Hepatocyte (in vitro differentiated cells): ENCODE measurements around the gene HEATR1. TPM values are rescaled to one million over a fixed set of nuclear protein-coding genes. Genes with fewer than 3 reads are reported as not detected.

Source experiments
- DNase-seq: peaks from one replicate; pipeline ENCODE4 v3.0.0-alpha.2; 2016; ENCODE audit warnings: low spot score
- H2AFZ ChIP-seq: fragments of 200-600 bp; sonication (generic); 2 replicates; pipeline ENCODE4 v1.6.0; 2016; ENCODE audit warnings: antibody characterized with exemption, mild to moderate bottlenecking
- H3K27ac ChIP-seq: fragments of 200-600 bp; sonication (generic); 2 replicates; pipeline ENCODE4 v1.5.1; 2016; ENCODE audit warnings: mild to moderate bottlenecking
- H3K27me3 ChIP-seq: fragments of 200-600 bp; sonication (generic); 2 replicates; pipeline ENCODE4 v1.6.1; 2016
- H3K36me3 ChIP-seq: fragments of 200-600 bp; sonication (generic); replicated peaks from 2 replicates; pipeline ENCODE4 v1.5.1; 2016; ENCODE audit warnings: low read depth; ENCODE audit not compliant: insufficient read depth
- H3K4me1 ChIP-seq: fragments of 200-600 bp; sonication (generic); 2 replicates; pipeline ENCODE4 v1.5.1; 2016; ENCODE audit warnings: mild to moderate bottlenecking, moderate library complexity; ENCODE audit not compliant: insufficient read depth
- H3K4me2 ChIP-seq: fragments of 200-600 bp; sonication (generic); 2 replicates; pipeline ENCODE4 v1.6.0; 2016
- H3K4me3 ChIP-seq: fragments of 200-600 bp; sonication (generic); 2 replicates; pipeline ENCODE4 v1.5.1; 2016; ENCODE audit warnings: mild to moderate bottlenecking
- H3K79me2 ChIP-seq: fragments of 200-600 bp; sonication (generic); 2 replicates; pipeline ENCODE4 v1.6.0; 2017; ENCODE audit warnings: mild to moderate bottlenecking
- H3K9me2 ChIP-seq: fragments of 200-600 bp; sonication (generic); replicated peaks from 2 replicates; pipeline ENCODE4 v1.6.0; 2017; ENCODE audit warnings: mild to moderate bottlenecking; ENCODE audit not compliant: insufficient read depth
- H3K9me3 ChIP-seq: fragments of 200-600 bp; sonication (generic); 2 replicates; pipeline ENCODE4 v1.5.1; 2016; ENCODE audit warnings: low read depth, mild to moderate bottlenecking
- H4K20me1 ChIP-seq: fragments of 200-600 bp; sonication (generic); 2 replicates; pipeline ENCODE4 v1.6.0; 2016; ENCODE audit warnings: mild to moderate bottlenecking; ENCODE audit not compliant: insufficient read depth, poor library complexity, severe bottlenecking
- EZH2 ChIP-seq: fragments of 200-600 bp; sonication (generic); IDR thresholded peaks from 2 replicates; pipeline ENCODE4 v1.6.1; 2016; ENCODE audit warnings: antibody characterized with exemption, mild to moderate bottlenecking, borderline replicate concordance
- EZH2phosphoT487 ChIP-seq: fragments of 200-600 bp; sonication (generic); IDR thresholded peaks from one replicate; pipeline ENCODE4 v1.6.1; 2018; ENCODE audit warnings: antibody characterized with exemption, mild to moderate bottlenecking, low read depth, moderate library complexity; ENCODE audit not compliant: unreplicated experiment, severe bottlenecking
- WGBS: methylation state at CpG from one replicate; pipeline ENCODE4 v1.1.6; 2016; ENCODE audit warnings: low lambda C conversion rate; ENCODE audit errors: missing lambda C conversion rate; 5-methylcytosine and 5-hydroxymethylcytosine counted together
- polyA plus RNA-seq: library from polyadenylated mRNA; unstranded; fragments of >200 nt; fragmentation: Nextera tagmentation; extraction: Ambion mirVana; gene quantifications from 2 replicates; pipeline ENCODE4 v1.2.1, GENCODE V29; 2016
- total RNA-seq: library from RNA; depleted of rRNA; stranded (reverse); fragments of >200 nt; gene quantifications from 2 replicates; pipeline ENCODE4 v1.2.3, GENCODE V29; 2014
- TF ChIP-seq, protein P1 (sequence below): fragments of 200-600 bp; sonication (generic); IDR thresholded peaks from 2 replicates; pipeline ENCODE4 v1.5.1; 2016; ENCODE audit warnings: antibody characterized with exemption, mild to moderate bottlenecking; ENCODE audit not compliant: poor library complexity

The HEATR1 gene
- total and polyA plus RNA-seq, 2 experiments from 2014 or later, result 8.5 to 27.8 TPM

DNA sequence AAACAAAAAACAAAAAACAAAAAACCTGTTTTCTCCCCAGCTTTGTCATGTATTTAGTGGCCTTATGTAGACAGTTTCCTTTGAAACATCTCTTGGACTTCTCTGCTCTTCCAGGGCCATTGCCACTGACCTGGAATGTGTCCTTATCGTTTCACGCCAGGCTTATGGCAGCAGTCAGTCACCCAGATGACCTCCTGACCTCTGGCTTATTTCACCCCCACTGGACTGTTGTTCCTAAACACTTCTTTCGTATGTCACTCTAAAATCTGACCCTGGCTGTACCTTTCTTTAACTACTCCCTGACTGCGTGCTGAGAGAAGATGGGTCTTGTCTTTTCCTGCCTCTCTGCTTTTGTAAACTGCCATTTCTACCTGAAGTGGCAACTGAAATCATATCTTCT lies 71.5 kb downstream of the HEATR1 start:
- H2AFZ ChIP-seq, result no peak overlapping the region
- H3K9me2 ChIP-seq, result no peaks in the 10 kb centered on the region
- no peaks in the 10 kb centered on the region for H3K36me3 ChIP-seq
- no peak for DNase-seq
- no peaks in the 10 kb centered on the region for H4K20me1 ChIP-seq
- H3K9me3 ChIP-seq, result no peaks in the 10 kb centered on the region
- no peak overlapping the region for H3K4me3 ChIP-seq
- H3K27me3 ChIP-seq, result no peaks in the 10 kb centered on the region
- no peaks in the 10 kb centered on the region for H3K4me1 ChIP-seq
- no peak overlapping the region for H3K4me2 ChIP-seq
- 76% methylated on average over 4 of the region's 4 CpGs for WGBS
- TF ChIP-seq, protein P1, sequence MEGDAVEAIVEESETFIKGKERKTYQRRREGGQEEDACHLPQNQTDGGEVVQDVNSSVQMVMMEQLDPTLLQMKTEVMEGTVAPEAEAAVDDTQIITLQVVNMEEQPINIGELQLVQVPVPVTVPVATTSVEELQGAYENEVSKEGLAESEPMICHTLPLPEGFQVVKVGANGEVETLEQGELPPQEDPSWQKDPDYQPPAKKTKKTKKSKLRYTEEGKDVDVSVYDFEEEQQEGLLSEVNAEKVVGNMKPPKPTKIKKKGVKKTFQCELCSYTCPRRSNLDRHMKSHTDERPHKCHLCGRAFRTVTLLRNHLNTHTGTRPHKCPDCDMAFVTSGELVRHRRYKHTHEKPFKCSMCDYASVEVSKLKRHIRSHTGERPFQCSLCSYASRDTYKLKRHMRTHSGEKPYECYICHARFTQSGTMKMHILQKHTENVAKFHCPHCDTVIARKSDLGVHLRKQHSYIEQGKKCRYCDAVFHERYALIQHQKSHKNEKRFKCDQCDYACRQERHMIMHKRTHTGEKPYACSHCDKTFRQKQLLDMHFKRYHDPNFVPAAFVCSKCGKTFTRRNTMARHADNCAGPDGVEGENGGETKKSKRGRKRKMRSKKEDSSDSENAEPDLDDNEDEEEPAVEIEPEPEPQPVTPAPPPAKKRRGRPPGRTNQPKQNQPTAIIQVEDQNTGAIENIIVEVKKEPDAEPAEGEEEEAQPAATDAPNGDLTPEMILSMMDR, result no peak
- TF ChIP-seq EZH2phosphoT487 (no peak), EZH2 (no peak)
- peaks cover 7% of the 10 kb centered on the region for H3K79me2 ChIP-seq
- H3K27ac ChIP-seq, result no peak overlapping the region

DNA sequence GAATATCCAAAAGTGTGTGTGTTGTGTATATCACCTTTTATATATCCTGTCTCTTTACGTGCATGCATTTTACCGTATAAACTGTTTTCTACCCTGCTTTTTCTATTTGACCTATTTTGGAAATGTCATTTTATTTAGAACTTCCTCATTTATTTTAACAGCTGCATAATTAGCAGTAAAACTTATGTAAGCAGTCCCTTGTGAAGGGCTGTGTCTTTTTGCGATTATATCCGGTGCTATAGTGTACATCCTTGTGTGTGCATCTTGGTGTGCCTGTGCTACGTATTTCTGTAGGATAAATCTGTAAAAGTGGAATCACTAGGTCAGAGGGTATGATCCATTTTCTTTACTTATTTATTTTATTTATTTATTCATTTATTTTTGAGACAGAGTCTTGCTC lies 73.4 kb downstream of the HEATR1 start:
- H3K9me2 ChIP-seq, result no peaks in the 10 kb centered on the region
- H3K4me3 ChIP-seq, result no peak overlapping the region
- no peak overlapping the region for H3K27ac ChIP-seq
- no peaks in the 10 kb centered on the region for H3K4me1 ChIP-seq
- DNase-seq, result no peak
- H3K4me2 ChIP-seq, result no peak overlapping the region
- WGBS, result 88% methylated on average over 5 of the region's 5 CpGs
- no peaks in the 10 kb centered on the region for H3K9me3 ChIP-seq
- H2AFZ ChIP-seq, result no peak overlapping the region
- H3K79me2 ChIP-seq, result peaks cover 12% of the 10 kb centered on the region
- no peaks in the 10 kb centered on the region for H3K27me3 ChIP-seq
- H3K36me3 ChIP-seq, result no peaks in the 10 kb centered on the region
- H4K20me1 ChIP-seq, result no peaks in the 10 kb centered on the region
- TF ChIP-seq, protein P1, result no peak
- TF ChIP-seq EZH2phosphoT487 (no peak), EZH2 (no peak)

DNA sequence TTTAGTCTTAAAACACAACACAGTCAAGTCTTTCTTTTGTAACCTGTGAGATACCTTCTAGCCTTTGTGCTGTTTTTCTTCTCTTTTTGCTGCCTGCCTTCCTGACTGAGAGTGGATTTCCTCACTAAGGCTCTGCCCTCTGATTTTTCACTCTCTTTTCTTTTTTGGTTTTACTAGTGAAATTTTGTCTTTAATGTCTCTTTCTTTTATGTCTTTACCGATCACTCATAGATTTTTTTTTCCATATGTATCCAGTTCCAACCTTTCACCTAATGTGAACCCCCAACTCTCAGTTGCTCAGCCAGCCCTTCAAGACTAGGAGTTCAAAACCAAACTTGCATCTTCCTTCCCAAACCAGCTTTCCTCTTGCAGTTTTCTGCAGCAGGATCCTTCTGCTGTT lies 74.0 kb downstream of the HEATR1 start:
- Histone ChIP-seq H3K79me2 (peaks cover 17% of the 10 kb centered on the region), H3K9me3 (no peaks in the 10 kb centered on the region), H3K36me3 (no peaks in the 10 kb centered on the region), H3K27me3 (no peaks in the 10 kb centered on the region), H3K4me3 (no peak overlapping the region), H3K27ac (no peak overlapping the region), H3K4me1 (no peaks in the 10 kb centered on the region), H3K9me2 (no peaks in the 10 kb centered on the region), H2AFZ (no peak overlapping the region), H3K4me2 (no peak overlapping the region), H4K20me1 (no peaks in the 10 kb centered on the region)
- no peak for DNase-seq
- TF ChIP-seq EZH2phosphoT487 (no peak), EZH2 (no peak)
- TF ChIP-seq, protein P1, result no peak
- 81% methylated on average over 1 of the region's 1 CpG for WGBS

DNA sequence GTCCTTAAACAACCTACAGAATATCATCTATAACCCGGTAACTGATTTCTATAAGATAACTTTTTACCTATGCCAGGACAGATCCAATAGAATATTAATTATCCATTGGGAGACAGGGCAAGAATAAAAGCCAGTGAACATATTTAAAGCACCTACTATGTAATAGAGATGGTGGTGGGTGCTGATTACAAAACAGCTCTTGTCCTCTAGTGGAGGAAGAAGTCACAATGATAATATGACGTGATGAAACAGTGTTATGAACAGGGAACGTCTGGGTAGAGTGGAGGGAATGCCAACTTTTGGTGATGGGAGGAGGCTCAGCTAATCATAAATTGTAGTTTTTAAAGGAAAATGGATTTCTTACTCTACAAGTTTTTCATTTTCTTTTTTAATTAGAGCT lies 78.2 kb downstream of the HEATR1 start:
- Histone ChIP-seq H3K4me2 (no peak overlapping the region), H4K20me1 (no peaks in the 10 kb centered on the region), H3K4me3 (no peak overlapping the region), H3K36me3 (no peaks in the 10 kb centered on the region), H3K9me3 (no peaks in the 10 kb centered on the region), H2AFZ (no peak overlapping the region), H3K4me1 (peaks cover 14% of the 10 kb centered on the region), H3K9me2 (no peaks in the 10 kb centered on the region), H3K27me3 (no peaks in the 10 kb centered on the region), H3K27ac (no peak overlapping the region), H3K79me2 (peaks cover 17% of the 10 kb centered on the region)
- WGBS, result 98% methylated on average over 3 of the region's 3 CpGs
- TF ChIP-seq EZH2, result no peak
- TF ChIP-seq EZH2phosphoT487, result no peak
- TF ChIP-seq, protein P1, result no peak
- DNase-seq, result no peak
